ENCODE results near the gene TSC22D2. TPM values are rescaled to one million over a fixed set of nuclear protein-coding genes. Genes with fewer than 3 reads are reported as not detected.

TSC22D2 gene
- total and polyA plus RNA-seq, 2 experiments from 2014 or later, result 11.5 to 27.5 TPM

- Histone ChIP-seq H3F3A (ENCODE audit: insufficient read depth) (no peaks in the 10 kb centered on the region), H3K27ac (no peak overlapping the region), H4K20me1 (ENCODE audit: insufficient read depth) (no peaks in the 10 kb centered on the region), H2AFZ (no peak overlapping the region), H3K9me2 (ENCODE audit: insufficient read depth) (no peaks in the 10 kb centered on the region; the same call in 1 of the 2 replicates), H3K27me3 (replicated peaks; ENCODE audit: insufficient read depth) (no peaks in the 10 kb centered on the region), H3K4me2 (ENCODE audit: unreplicated experiment) (no peak overlapping the region), H3K4me3 (no peak overlapping the region), H3K79me2 (ENCODE audit: insufficient read depth) (no peaks in the 10 kb centered on the region), H3K9me3 (ENCODE audit: low read depth) (no peaks in the 10 kb centered on the region), H3K4me1 (ENCODE audit: insufficient read depth) (no peaks in the 10 kb centered on the region), H3K36me3 (ENCODE audit: low read depth) (no peaks in the 10 kb centered on the region), H3K9ac (no peak overlapping the region)
- DNase-seq, result no peak
- TF ChIP-seq EZH2 (IDR thresholded peaks at IDR 0.05; ENCODE audit: insufficient read depth, poor library complexity, severe bottlenecking) (no peak), EZH2phosphoT487 (IDR thresholded peaks at IDR 0.05; ENCODE audit: insufficient read depth, low read depth) (no peak)
- in situ Hi-C loops (cut with MboI), result no loop called here
- 57 to 63% methylated on average over 4 of the region's 4 CpGs for WGBS, 2 experiments (ENCODE audit: low coverage in 1 of 2, low lambda C conversion rate in 2 of 2, missing lambda C conversion rate in 2 of 2)
Measured at GRCh38 chr3:150511122-150511821, 103.2 kb downstream of the TSC22D2 start.

- no peak overlapping the region for H2AFZ ChIP-seq
- no peaks in the 10 kb centered on the region for H3K9me3 ChIP-seq (ENCODE audit: low read depth)
- H3K4me2 ChIP-seq (ENCODE audit: unreplicated experiment), result no peak overlapping the region
- H3K27me3 ChIP-seq (replicated peaks; ENCODE audit: insufficient read depth), result no peaks in the 10 kb centered on the region
- no peaks in the 10 kb centered on the region for H3K79me2 ChIP-seq (ENCODE audit: insufficient read depth)
- H3F3A ChIP-seq (ENCODE audit: insufficient read depth), result no peaks in the 10 kb centered on the region
- in situ Hi-C loops (cut with MboI), result no loop called here
- H3K27ac ChIP-seq, result no peak overlapping the region
- H3K4me3 ChIP-seq, result no peak overlapping the region
- H3K9ac ChIP-seq, result no peak overlapping the region
- TF ChIP-seq EZH2 (IDR thresholded peaks at IDR 0.05; ENCODE audit: insufficient read depth, poor library complexity, severe bottlenecking) (no peak), EZH2phosphoT487 (IDR thresholded peaks at IDR 0.05; ENCODE audit: insufficient read depth, low read depth) (no peak)
- no peaks in the 10 kb centered on the region for H4K20me1 ChIP-seq (ENCODE audit: insufficient read depth)
- whole genome bisulfite sequencing, 2 experiments (ENCODE audit: low coverage in 1 of 2, low lambda C conversion rate in 2 of 2, missing lambda C conversion rate in 2 of 2), result 79% methylated on average over 4 of the region's 4 CpGs
- H3K4me1 ChIP-seq (ENCODE audit: insufficient read depth), result no peaks in the 10 kb centered on the region
- peak; percentile 39 for DNase-seq
- H3K9me2 ChIP-seq (ENCODE audit: insufficient read depth), result no peaks in the 10 kb centered on the region
- H3K36me3 ChIP-seq (ENCODE audit: low read depth), result no peaks in the 10 kb centered on the region
Measured at GRCh38 chr3:150515210-150515609, 107.1 kb downstream of the TSC22D2 start.

Other genes starting within 250 kb of the TSC22D2 start
- 167 and 176 TPM in 2 replicates for gene SERP1, start 138.2 kb downstream of the TSC22D2 start, total RNA-seq (2014; rRNA removed; shearing (Covaris generic))
- gene SERP1, start 138.2 kb downstream of the TSC22D2 start, polyA plus RNA-seq (2016; fragmentation: Nextera tagmentation; extraction: Ambion mirVana), result 190 and 194 TPM in 2 replicates
- gene EIF2A, start 138.5 kb downstream of the TSC22D2 start, total RNA-seq (2014; rRNA removed; shearing (Covaris generic)), result 125 and 140 TPM in 2 replicates
- gene EIF2A, start 138.5 kb downstream of the TSC22D2 start, polyA plus RNA-seq (2016; fragmentation: Nextera tagmentation; extraction: Ambion mirVana), result 47.6 and 55.0 TPM in 2 replicates
- gene SELENOT, start 195.0 kb downstream of the TSC22D2 start, total RNA-seq (2014; rRNA removed; shearing (Covaris generic)), result 92.8 and 179 TPM in 2 replicates
- gene SELENOT, start 195.0 kb downstream of the TSC22D2 start, polyA plus RNA-seq (2016; fragmentation: Nextera tagmentation; extraction: Ambion mirVana), result 187 and 193 TPM in 2 replicates

Data from GM23248 (cell line).